Glutamatergic neuron (in vitro differentiated cells): ENCODE results near the gene DCTPP1. TPM values are rescaled to one million over a fixed set of nuclear protein-coding genes. Genes with fewer than 3 reads are reported as not detected.
"Not testable (repeated sequence)": the region's sequence is repeated elsewhere in the genome, so short reads cannot be mapped to it uniquely, and the experiment has no call there.

ENCODE experiments used
- DNase-seq: peaks from one replicate; pipeline ENCODE4 v3.0.0; 2022
- H3K27ac Mint-ChIP-seq: one replicate; pipeline ENCODE4 v1.8.0; 2020; ENCODE audit warnings: mild to moderate bottlenecking, mixed read lengths, inconsistent platforms; ENCODE audit not compliant: unreplicated experiment
- H3K27me3 Mint-ChIP-seq: one replicate; pipeline ENCODE4 v1.8.0; 2020; ENCODE audit warnings: mild to moderate bottlenecking, moderate library complexity, mixed read lengths, inconsistent platforms; ENCODE audit not compliant: unreplicated experiment
- H3K36me3 Mint-ChIP-seq: one replicate; pipeline ENCODE4 v1.8.0; 2020; ENCODE audit warnings: mild to moderate bottlenecking, mixed read lengths, inconsistent platforms; ENCODE audit not compliant: unreplicated experiment
- H3K4me1 Mint-ChIP-seq: one replicate; pipeline ENCODE4 v1.8.0; 2020; ENCODE audit warnings: mild to moderate bottlenecking, low read depth, mixed read lengths, inconsistent platforms; ENCODE audit not compliant: unreplicated experiment
- H3K4me3 Mint-ChIP-seq: one replicate; pipeline ENCODE4 v1.8.0; 2020; ENCODE audit warnings: mild to moderate bottlenecking, mixed read lengths, inconsistent platforms; ENCODE audit not compliant: unreplicated experiment
- H3K9me3 Mint-ChIP-seq: one replicate; pipeline ENCODE4 v1.8.0; 2020; ENCODE audit warnings: mild to moderate bottlenecking, moderate library complexity, mixed read lengths, inconsistent platforms; ENCODE audit not compliant: unreplicated experiment
- CTCF ChIP-seq: fragments of 200-600 bp; sonication (generic); IDR thresholded peaks from one replicate; pipeline ENCODE4 v1.5.0; 2021; ENCODE audit not compliant: partially characterized antibody, unreplicated experiment
- total RNA-seq: library from RNA; stranded (reverse); fragmentation: NEBNext Ultra II Directional; extraction: Animal tissue kit (Norgen Biotek cat#: 25700); gene quantifications from one replicate; pipeline ENCODE4 v1.2.1, GENCODE V29; 2021; ENCODE audit not compliant: unreplicated experiment

The DCTPP1 gene
- total RNA-seq, 1 donor from 2014 or later: 37.6 TPM

- Mint-ChIP-seq H3K4me1 (no peaks in the 10 kb centered on the region), H3K4me3 (no peak overlapping the region), H3K36me3 (no peaks in the 10 kb centered on the region), H3K9me3 (no peaks in the 10 kb centered on the region), H3K27me3 (no peaks in the 10 kb centered on the region), H3K27ac (no peak overlapping the region)
- no peak for DNase-seq
- TF ChIP-seq CTCF: no peak
These were observed 40.3 kb upstream of the DCTPP1 start for GRCh38 chr16:30470170-30470512.

GRCh38 chr16:30464078-30464477 is 34.2 kb upstream of the DCTPP1 start:
- H3K4me3 Mint-ChIP-seq: no peak overlapping the region
- H3K9me3 Mint-ChIP-seq: no peaks in the 10 kb centered on the region
- DNase-seq: no peak
- H3K27ac Mint-ChIP-seq: no peak overlapping the region
- TF ChIP-seq CTCF: no peak
- no peaks in the 10 kb centered on the region for H3K36me3 Mint-ChIP-seq
- H3K27me3 Mint-ChIP-seq: no peaks in the 10 kb centered on the region
- no peaks in the 10 kb centered on the region for H3K4me1 Mint-ChIP-seq

- DNase-seq, H3K9me3 Mint-ChIP-seq, H3K36me3 Mint-ChIP-seq, H3K4me3 Mint-ChIP-seq, H3K27ac Mint-ChIP-seq, H3K27me3 Mint-ChIP-seq, H3K4me1 Mint-ChIP-seq: not testable (repeated sequence)
These were observed 31.6 kb upstream of the DCTPP1 start for GRCh38 chr16:30461426-30461825.

GRCh38 chr16:30459456-30459855 is 29.6 kb upstream of the DCTPP1 start:
- Mint-ChIP-seq H3K36me3 (no peaks in the 10 kb centered on the region), H3K9me3 (peaks cover 2% of the 10 kb centered on the region), H3K4me3 (no peak overlapping the region), H3K27ac (no peak overlapping the region), H3K27me3 (peaks cover 3% of the 10 kb centered on the region), H3K4me1 (no peaks in the 10 kb centered on the region)
- no peak for DNase-seq
- no peak for TF ChIP-seq CTCF

- TF ChIP-seq CTCF: no peak
- Mint-ChIP-seq H3K4me1 (no peaks in the 10 kb centered on the region), H3K36me3 (no peaks in the 10 kb centered on the region), H3K9me3 (peaks cover 2% of the 10 kb centered on the region), H3K27me3 (peaks cover 3% of the 10 kb centered on the region), H3K4me3 (no peak overlapping the region), H3K27ac (no peak overlapping the region)
- DNase-seq: peak; percentile 23
These were observed 28.9 kb upstream of the DCTPP1 start for GRCh38 chr16:30458561-30459394.
